ENCODE data around the gene OCSTAMP.

DNA sequence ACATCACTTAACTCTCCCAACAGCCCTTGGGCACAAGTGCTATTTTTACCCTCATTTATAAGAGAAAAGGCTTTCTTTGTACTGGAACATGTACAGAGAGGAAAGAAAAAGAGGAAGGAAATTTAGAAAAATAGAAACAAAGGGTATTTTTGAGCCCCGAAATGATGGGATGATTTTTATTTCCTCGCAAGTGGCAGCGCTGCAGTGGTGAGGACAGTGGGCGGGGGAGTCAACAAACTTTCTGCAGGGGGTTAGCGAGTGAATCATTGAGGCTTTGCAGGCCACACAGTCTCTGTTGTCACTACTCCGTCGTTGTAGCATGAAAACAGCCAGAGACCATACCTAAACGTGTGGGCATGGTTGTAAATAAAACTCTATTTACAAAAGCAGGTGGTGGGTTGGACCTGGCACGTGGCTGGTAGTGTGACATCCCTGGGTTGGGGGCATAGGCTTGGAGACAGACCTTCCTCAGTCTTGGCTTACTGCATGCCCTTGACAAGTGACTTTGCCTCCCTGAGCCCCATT lies 25.5 kb upstream of the OCSTAMP start:
- TF ChIP-seq, protein P1, sequence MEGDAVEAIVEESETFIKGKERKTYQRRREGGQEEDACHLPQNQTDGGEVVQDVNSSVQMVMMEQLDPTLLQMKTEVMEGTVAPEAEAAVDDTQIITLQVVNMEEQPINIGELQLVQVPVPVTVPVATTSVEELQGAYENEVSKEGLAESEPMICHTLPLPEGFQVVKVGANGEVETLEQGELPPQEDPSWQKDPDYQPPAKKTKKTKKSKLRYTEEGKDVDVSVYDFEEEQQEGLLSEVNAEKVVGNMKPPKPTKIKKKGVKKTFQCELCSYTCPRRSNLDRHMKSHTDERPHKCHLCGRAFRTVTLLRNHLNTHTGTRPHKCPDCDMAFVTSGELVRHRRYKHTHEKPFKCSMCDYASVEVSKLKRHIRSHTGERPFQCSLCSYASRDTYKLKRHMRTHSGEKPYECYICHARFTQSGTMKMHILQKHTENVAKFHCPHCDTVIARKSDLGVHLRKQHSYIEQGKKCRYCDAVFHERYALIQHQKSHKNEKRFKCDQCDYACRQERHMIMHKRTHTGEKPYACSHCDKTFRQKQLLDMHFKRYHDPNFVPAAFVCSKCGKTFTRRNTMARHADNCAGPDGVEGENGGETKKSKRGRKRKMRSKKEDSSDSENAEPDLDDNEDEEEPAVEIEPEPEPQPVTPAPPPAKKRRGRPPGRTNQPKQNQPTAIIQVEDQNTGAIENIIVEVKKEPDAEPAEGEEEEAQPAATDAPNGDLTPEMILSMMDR (conservative IDR thresholded peaks at IDR 0.05), result no peak
- no peak for TF ChIP-seq ZFX (IDR thresholded peaks at IDR 0.05)
